HG03469 (cell line): ENCODE measurements around the gene ZNF563.
"Not testable (repeated sequence)": the region's sequence is repeated elsewhere in the genome, so short reads cannot be mapped to it uniquely, and the experiment has no call there.

Source experiments
- ATAC-seq: cut with Tn5 transposase; IDR thresholded peaks from one replicate; pipeline ENCODE4 v1.9.1; 2021; ENCODE audit warnings: mild to moderate bottlenecking, moderate library complexity, moderate number of reproducible peaks; ENCODE audit not compliant: unreplicated experiment

Gene ZNF563

GRCh38 chr19:12333162-12334159 lies at the start of gene ZNF563:
Gene ZNF563 (minus strand): TSS chr19:12333633. CDS start chr19:12333482, 151 bp downstream.
- ATAC-seq, result peak; percentile 47

- ATAC-seq, result no peak
Measured at GRCh38 chr19:12380444-12380737, 47.0 kb upstream of the ZNF563 start.

- ATAC-seq, result no peak
Measured at GRCh38 chr19:12379732-12380443, 46.5 kb upstream of the ZNF563 start.

- ATAC-seq, result no peak
Measured at GRCh38 chr19:12374026-12374425, 40.6 kb upstream of the ZNF563 start.

GRCh38 chr19:12365236-12366162 lies 32.1 kb upstream of the ZNF563 start, which contains the start of gene ZNF442:
Gene ZNF442 (minus strand): TSS chr19:12365683. CDS start chr19:12363631, 2,052 bp downstream.
- ATAC-seq, result peak; percentile 65

- ATAC-seq, result no peak
Measured at GRCh38 chr19:12364391-12365235, 31.2 kb upstream of the ZNF563 start.

GRCh38 chr19:12362236-12362635 lies 28.8 kb upstream of the ZNF563 start:
- not testable (repeated sequence) for ATAC-seq

- ATAC-seq, result no peak
Measured at GRCh38 chr19:12353375-12353774, 19.9 kb upstream of the ZNF563 start.

GRCh38 chr19:12350890-12351197 lies 17.4 kb upstream of the ZNF563 start:
- ATAC-seq, result no peak

- no peak for ATAC-seq
Measured at GRCh38 chr19:12350185-12350889, 16.9 kb upstream of the ZNF563 start.

- no peak for ATAC-seq
Measured at GRCh38 chr19:12346896-12347295, 13.5 kb upstream of the ZNF563 start.

- no peak for ATAC-seq
Measured at GRCh38 chr19:12345197-12345596, 11.8 kb upstream of the ZNF563 start.

GRCh38 chr19:12331211-12331941 lies 2.1 kb downstream of the ZNF563 start:
- no peak for ATAC-seq

GRCh38 chr19:12330340-12330739 lies 3.1 kb downstream of the ZNF563 start:
- no peak for ATAC-seq

- no peak for ATAC-seq
Measured at GRCh38 chr19:12325690-12326089, 7.7 kb downstream of the ZNF563 start.

GRCh38 chr19:12318782-12319413 lies 14.5 kb downstream of the ZNF563 start:
- no peak for ATAC-seq

- no peak for ATAC-seq
Measured at GRCh38 chr19:12314553-12314952, 18.9 kb downstream of the ZNF563 start.

- not testable (repeated sequence) for ATAC-seq
Measured at GRCh38 chr19:12308891-12309290, 24.5 kb downstream of the ZNF563 start.
